Measurements from ENCODE around the gene GLP2R.

GRCh38 chr17:9865586-9865985 lies 39.9 kb downstream of the GLP2R start:
- TF ChIP-seq CTCF (IDR thresholded peaks at IDR 0.05) (no peak), POLR2A (IDR thresholded peaks at IDR 0.05) (no peak), POLR2AphosphoS5 (IDR thresholded peaks at IDR 0.05) (no peak)
